ENCODE data around the gene GSTM4. TPM values are rescaled to one million over a fixed set of nuclear protein-coding genes. Genes with fewer than 3 reads are reported as not detected.

The GSTM4 gene
- total RNA-seq, 2 donors from 2014 or later, result 8.4 to 25.1 TPM

- H3K27me3 Mint-ChIP-seq, result no peaks in the 10 kb centered on the region
- DNase-seq (ENCODE audit: low spot score) (no peak), ATAC-seq (no peak)
- no peak overlapping the region for H3K27ac Mint-ChIP-seq
- no peaks in the 10 kb centered on the region for H3K36me3 Mint-ChIP-seq
- no peak overlapping the region for H3K4me3 Mint-ChIP-seq
- H3K9me3 Mint-ChIP-seq, result no peaks in the 10 kb centered on the region
- H3K4me1 Mint-ChIP-seq (ENCODE audit: low read depth in 2 of 2), result peaks cover 0 to 3% of the 10 kb centered on the region in 2 donors
Measured at GRCh38 chr1:109629372-109630030, 26.4 kb upstream of the GSTM4 start.

GRCh38 chr1:109630081-109630897 is 25.6 kb upstream of the GSTM4 start:
- DNase-seq (ENCODE audit: low spot score) (no peak), ATAC-seq (no peak)
- no peak overlapping the region for H3K27ac Mint-ChIP-seq
- H3K36me3 Mint-ChIP-seq, result no peaks in the 10 kb centered on the region
- no peaks in the 10 kb centered on the region for H3K9me3 Mint-ChIP-seq
- H3K27me3 Mint-ChIP-seq, result no peaks in the 10 kb centered on the region
- peaks cover 0 to 3% of the 10 kb centered on the region in 2 donors for H3K4me1 Mint-ChIP-seq (ENCODE audit: low read depth in 2 of 2)
- H3K4me3 Mint-ChIP-seq, result no peak overlapping the region

- no peak overlapping the region for H3K4me3 Mint-ChIP-seq
- H3K27ac Mint-ChIP-seq, result no peak overlapping the region
- no peaks in the 10 kb centered on the region for H3K9me3 Mint-ChIP-seq
- H3K27me3 Mint-ChIP-seq, result no peaks in the 10 kb centered on the region
- ATAC-seq, result no peak
- peaks cover 0 to under 1% of the 10 kb centered on the region in 2 donors for H3K4me1 Mint-ChIP-seq (ENCODE audit: low read depth in 2 of 2)
- H3K36me3 Mint-ChIP-seq, result no peaks in the 10 kb centered on the region
- no peak for DNase-seq (ENCODE audit: low spot score)
Measured at GRCh38 chr1:109630898-109631512, 24.9 kb upstream of the GSTM4 start.

GRCh38 chr1:109631513-109632505 is 24.1 kb upstream of the GSTM4 start:
- no peaks in the 10 kb centered on the region for H3K36me3 Mint-ChIP-seq
- no peaks in the 10 kb centered on the region for H3K27me3 Mint-ChIP-seq
- DNase-seq (ENCODE audit: low spot score), result no peak
- H3K4me3 Mint-ChIP-seq, result no peak overlapping the region
- ATAC-seq, result no peak
- H3K4me1 Mint-ChIP-seq (ENCODE audit: low read depth in 2 of 2), result no peaks in the 10 kb centered on the region
- peak overlapping the region in 1 of 2 donors; percentile 66 for H3K27ac Mint-ChIP-seq
- no peaks in the 10 kb centered on the region for H3K9me3 Mint-ChIP-seq

GRCh38 chr1:109632671-109633346 is 23.1 kb upstream of the GSTM4 start:
- Mint-ChIP-seq H3K4me1 (ENCODE audit: low read depth in 2 of 2) (no peaks in the 10 kb centered on the region), H3K27ac (no peak overlapping the region), H3K27me3 (peaks cover 0 to 5% of the 10 kb centered on the region in 2 donors), H3K4me3 (no peak overlapping the region), H3K9me3 (no peaks in the 10 kb centered on the region), H3K36me3 (no peaks in the 10 kb centered on the region)
- DNase-seq (ENCODE audit: low spot score) (no peak), ATAC-seq (no peak)

- Mint-ChIP-seq H3K4me3 (no peak overlapping the region), H3K4me1 (ENCODE audit: low read depth in 2 of 2) (no peaks in the 10 kb centered on the region), H3K36me3 (no peaks in the 10 kb centered on the region), H3K9me3 (no peaks in the 10 kb centered on the region), H3K27ac (no peak overlapping the region), H3K27me3 (peaks cover 3 to 5% of the 10 kb centered on the region in 2 donors)
- DNase-seq (ENCODE audit: low spot score) (no peak), ATAC-seq (no peak)
Measured at GRCh38 chr1:109634292-109634691, 21.6 kb upstream of the GSTM4 start.

GRCh38 chr1:109634771-109635750 is 20.8 kb upstream of the GSTM4 start:
- H3K27me3 Mint-ChIP-seq, result peaks cover 5% of the 10 kb centered on the region in 2 donors
- no peaks in the 10 kb centered on the region for H3K9me3 Mint-ChIP-seq
- peaks cover 1 to 2% of the 10 kb centered on the region in 2 donors for H3K4me1 Mint-ChIP-seq (ENCODE audit: low read depth in 2 of 2)
- no peak overlapping the region for H3K4me3 Mint-ChIP-seq
- DNase-seq (ENCODE audit: low spot score) (no peak), ATAC-seq (no peak)
- no peaks in the 10 kb centered on the region for H3K36me3 Mint-ChIP-seq
- H3K27ac Mint-ChIP-seq, result no peak overlapping the region

GRCh38 chr1:109635862-109636200 is 20.1 kb upstream of the GSTM4 start:
- Mint-ChIP-seq H3K36me3 (no peaks in the 10 kb centered on the region), H3K4me1 (ENCODE audit: low read depth in 2 of 2) (peaks cover 4 to 5% of the 10 kb centered on the region in 2 donors), H3K27me3 (peaks cover 5 to 6% of the 10 kb centered on the region in 2 donors), H3K27ac (no peak overlapping the region), H3K9me3 (no peaks in the 10 kb centered on the region), H3K4me3 (no peak overlapping the region)
- DNase-seq (ENCODE audit: low spot score) (no peak), ATAC-seq (no peak)

GRCh38 chr1:109636201-109636952 is 19.5 kb upstream of the GSTM4 start:
- H3K9me3 Mint-ChIP-seq, result no peaks in the 10 kb centered on the region
- peaks cover 4 to 5% of the 10 kb centered on the region in 2 donors for H3K4me1 Mint-ChIP-seq (ENCODE audit: low read depth in 2 of 2)
- DNase-seq (ENCODE audit: low spot score) (no peak), ATAC-seq (peak in 1 of 2 donors; percentile 20)
- peaks cover 5 to 6% of the 10 kb centered on the region in 2 donors for H3K27me3 Mint-ChIP-seq
- H3K36me3 Mint-ChIP-seq, result no peaks in the 10 kb centered on the region
- no peak overlapping the region for H3K4me3 Mint-ChIP-seq
- H3K27ac Mint-ChIP-seq, result no peak overlapping the region

- Mint-ChIP-seq H3K4me3 (no peak overlapping the region), H3K9me3 (no peaks in the 10 kb centered on the region), H3K27ac (no peak overlapping the region), H3K27me3 (peaks cover 5 to 6% of the 10 kb centered on the region in 2 donors), H3K4me1 (ENCODE audit: low read depth in 2 of 2) (peaks cover 4 to 5% of the 10 kb centered on the region in 2 donors), H3K36me3 (no peaks in the 10 kb centered on the region)
- ATAC-seq (no peak), DNase-seq (ENCODE audit: low spot score) (no peak)
Measured at GRCh38 chr1:109637446-109637845, 18.5 kb upstream of the GSTM4 start.

GRCh38 chr1:109639063-109639840 is 16.6 kb upstream of the GSTM4 start:
- H3K27me3 Mint-ChIP-seq, result peaks cover 5 to 6% of the 10 kb centered on the region in 2 donors
- peaks cover 4 to 5% of the 10 kb centered on the region in 2 donors for H3K4me1 Mint-ChIP-seq (ENCODE audit: low read depth in 2 of 2)
- ATAC-seq (no peak), DNase-seq (ENCODE audit: low spot score) (no peak)
- no peaks in the 10 kb centered on the region for H3K36me3 Mint-ChIP-seq
- H3K27ac Mint-ChIP-seq, result no peak overlapping the region
- H3K4me3 Mint-ChIP-seq, result no peak overlapping the region
- H3K9me3 Mint-ChIP-seq, result no peaks in the 10 kb centered on the region

Data from natural killer cell treated with Interleukin-12 subunit alpha and Interleukin-12 subunit beta and Interleukin-15 and Interleukin-18, amount 100 ng/mL, for 72 hours (primary cell).